ENCODE data around the gene ENTPD6. TPM values are rescaled to one million over a fixed set of nuclear protein-coding genes. Genes with fewer than 3 reads are reported as not detected.

ENTPD6 gene
- polyA plus RNA-seq, 1 donor from 2014 or later: 143 TPM

GRCh38 chr20:25215521-25215920 lies 20.0 kb downstream of the ENTPD6 start:
- H3K36me3 ChIP-seq (ENCODE audit: insufficient read depth, low read length): no peaks in the 10 kb centered on the region
- no peak overlapping the region for H3K27ac ChIP-seq (ENCODE audit: low read length)
- H2AFZ ChIP-seq (ENCODE audit: low read depth, low read length): no peak overlapping the region
- H3K9me2 ChIP-seq (ENCODE audit: insufficient read depth, low read length): no peaks in the 10 kb centered on the region
- no peaks in the 10 kb centered on the region for H3F3A ChIP-seq (ENCODE audit: insufficient read depth, low read length, poor library complexity, severe bottlenecking)
- H3K4me3 ChIP-seq (ENCODE audit: low read length): no peak overlapping the region
- TF ChIP-seq TAF1 (IDR thresholded peaks at IDR 0.05; ENCODE audit: low read depth): no peak
- no peak for TF ChIP-seq RAD21 (conservative IDR thresholded peaks at IDR 0.05)
- TF ChIP-seq REST (IDR thresholded peaks at IDR 0.05; ENCODE audit: borderline replicate concordance): no peak
- no peak for TF ChIP-seq CTCF (IDR thresholded peaks at IDR 0.05; ENCODE audit: poor library complexity, severe bottlenecking)
- TF ChIP-seq EZH2 (IDR thresholded peaks at IDR 0.05; ENCODE audit: borderline replicate concordance, insufficient read depth, low read length, poor library complexity, severe bottlenecking): no peak
- no peak for TF ChIP-seq POLR2AphosphoS5 (IDR thresholded peaks at IDR 0.05)
- TF ChIP-seq EP300 (conservative IDR thresholded peaks at IDR 0.05; ENCODE audit: poor library complexity, severe bottlenecking): no peak
- no peak for TF ChIP-seq MXI1 (conservative IDR thresholded peaks at IDR 0.05; ENCODE audit: poor library complexity, severe bottlenecking)
- TF ChIP-seq SMC3 (conservative IDR thresholded peaks at IDR 0.05; ENCODE audit: poor library complexity): no peak
- no peak overlapping the region for H3K9ac ChIP-seq (ENCODE audit: low read length)
- H3K4me2 ChIP-seq (ENCODE audit: low read length): no peak overlapping the region
- H3K27me3 ChIP-seq (ENCODE audit: insufficient read depth, low read depth, low read length): no peaks in the 10 kb centered on the region
- no peaks in the 10 kb centered on the region for H3K9me3 ChIP-seq (ENCODE audit: low read length)
- H3K79me2 ChIP-seq (replicated peaks; ENCODE audit: insufficient read depth, low read length): no peaks in the 10 kb centered on the region
- no peaks in the 10 kb centered on the region for H4K20me1 ChIP-seq (ENCODE audit: insufficient read depth)

GRCh38 chr20:25216199-25216945 lies 20.9 kb downstream of the ENTPD6 start:
- Histone ChIP-seq H3K9ac (ENCODE audit: low read length) (no peak overlapping the region), H2AFZ (ENCODE audit: low read depth, low read length) (no peak overlapping the region), H3K79me2 (replicated peaks; ENCODE audit: insufficient read depth, low read length) (no peaks in the 10 kb centered on the region), H3K4me2 (ENCODE audit: low read length) (no peak overlapping the region), H3K27me3 (ENCODE audit: insufficient read depth, low read depth, low read length) (no peaks in the 10 kb centered on the region), H3K27ac (ENCODE audit: low read length) (no peak overlapping the region), H4K20me1 (ENCODE audit: insufficient read depth) (no peaks in the 10 kb centered on the region), H3K9me3 (ENCODE audit: low read length) (no peaks in the 10 kb centered on the region), H3F3A (ENCODE audit: insufficient read depth, low read length, poor library complexity, severe bottlenecking) (no peaks in the 10 kb centered on the region), H3K4me3 (ENCODE audit: low read length) (no peak overlapping the region), H3K9me2 (ENCODE audit: insufficient read depth, low read length) (no peaks in the 10 kb centered on the region), H3K36me3 (ENCODE audit: insufficient read depth, low read length) (no peaks in the 10 kb centered on the region)
- TF ChIP-seq EZH2 (IDR thresholded peaks at IDR 0.05; ENCODE audit: borderline replicate concordance, insufficient read depth, low read length, poor library complexity, severe bottlenecking) (no peak), EP300 (conservative IDR thresholded peaks at IDR 0.05; ENCODE audit: poor library complexity, severe bottlenecking) (no peak), RAD21 (conservative IDR thresholded peaks at IDR 0.05) (no peak), REST (IDR thresholded peaks at IDR 0.05; ENCODE audit: borderline replicate concordance) (no peak), SMC3 (conservative IDR thresholded peaks at IDR 0.05; ENCODE audit: poor library complexity) (no peak)
